HCT116 (cell line): ENCODE measurements around the gene SLC16A10. TPM values are rescaled to one million over a fixed set of nuclear protein-coding genes. Genes with fewer than 3 reads are reported as not detected.

Experiments
- ATAC-seq: fragments of 200-7000 bp; cut with Tn5 transposase; 2 replicates; pipeline ENCODE4 v1.9.1; 2020; ENCODE audit warnings: mild to moderate bottlenecking, moderate library complexity
- BruUV-seq: library from RNA; stranded (reverse); fragments of 400-500 nt; replicated peaks from 2 replicates; lab custom pipeline; 2021; lab: Mats Ljungman, UMichigan
- CTCF ChIA-PET: fragments of 300-600 bp; sonication (Branson Sonifier 250); formaldehyde crosslinking; loops from one replicate; lab custom pipeline; 2021; ENCODE audit warnings: antibody characterized with exemption; lab: Charles Lee
- POLR2A ChIA-PET: fragments of 300-600, 350-600 bp; sonication (Branson Sonifier 250); formaldehyde crosslinking; loops from one replicate; lab custom pipeline; 2021; ENCODE audit warnings: antibody characterized with exemption; lab: Charles Lee
- RAD21 ChIA-PET, 2 experiments: fragments of 300-600 bp; sonication (Branson Sonifier 250); formaldehyde crosslinking; loops; one replicate each; lab custom pipeline; 2023; ENCODE audit warnings: low total read pairs in 2 of 2; ENCODE audit not compliant: uncharacterized antibody in 2 of 2, unreplicated experiment in 2 of 2, low non-redundant PET in 1 of 2; lab: Charles Lee
- DNase-seq: peaks from one replicate; pipeline ENCODE4 v3.0.0-alpha.2; 2010; ENCODE audit warnings: low read depth, low spot score
- H2AFZ ChIP-seq: fragments of 200-600 bp; shearing (Covaris generic), sonication (generic); 2 replicates; pipeline ENCODE4 v1.6.1; 2017; ENCODE audit warnings: low read depth, mixed run types, mixed read lengths, antibody characterized with exemption, low read length; ENCODE audit not compliant: poor library complexity, severe bottlenecking
- H3K27ac ChIP-seq: 2 replicates; pipeline ENCODE4 v1.5.1; 2012; ENCODE audit warnings: low read depth, low read length
- H3K27me3 ChIP-seq: fragments of 200-600 bp; sonication (generic); 2 replicates; pipeline ENCODE4 v1.6.1; 2016; ENCODE audit warnings: mixed run types, low read length, mixed read lengths; ENCODE audit not compliant: insufficient read depth
- H3K36me3 ChIP-seq, 2 experiments: fragments of 200-500 bp in 1 of 2; fragments of 200-600 bp in 1 of 2; sonication (Bioruptor generic) in 1 of 2; sonication (generic) in 1 of 2; 2 replicates each; pipeline versions ENCODE4 v1.5.1 to v1.6.1; 2014 to 2016; ENCODE audit warnings: low read length in 2 of 2, inconsistent platforms in 1 of 2, mixed read lengths in 1 of 2, mixed run types in 1 of 2; ENCODE audit not compliant: insufficient read depth in 2 of 2, control insufficient read depth in 1 of 2
- H3K4me1 ChIP-seq, 2 experiments: fragments of 200-600 bp in 1 of 2; sonication (generic) in 1 of 2; 2 replicates each; pipeline versions ENCODE4 v1.5.1 to v1.6.1; 2012 to 2017; ENCODE audit warnings: low read length in 2 of 2, inconsistent platforms in 1 of 2, mild to moderate bottlenecking in 1 of 2, mixed read lengths in 1 of 2, mixed run types in 1 of 2, moderate library complexity in 1 of 2; ENCODE audit not compliant: insufficient read depth in 2 of 2, control insufficient read depth in 1 of 2
- H3K4me2 ChIP-seq: fragments of 200-600 bp; sonication (generic); 2 replicates; pipeline ENCODE4 v1.6.1; 2017; ENCODE audit warnings: mixed run types, low read length, mixed read lengths
- H3K4me3 ChIP-seq, 2 experiments: fragments of 200-600 bp in 1 of 2; sonication (generic) in 1 of 2; replicated peaks in 1 of 2; 2 replicates each; pipeline ENCODE4 v1.5.1; 2011 to 2016; ENCODE audit warnings: low read length in 2 of 2, control low read depth in 1 of 2, low read depth in 1 of 2, mild to moderate bottlenecking in 1 of 2, mixed read lengths in 1 of 2, mixed run types in 1 of 2
- H3K79me2 ChIP-seq: fragments of 200-600 bp; sonication (generic); 2 replicates; pipeline ENCODE4 v1.6.1; 2017; ENCODE audit warnings: mild to moderate bottlenecking, mixed run types, low read length, moderate library complexity, mixed read lengths; ENCODE audit not compliant: insufficient read depth
- H3K9ac ChIP-seq: fragments of 200-600 bp; sonication (generic); 2 replicates; pipeline ENCODE4 v1.6.1; 2016; ENCODE audit warnings: low read length, mixed read lengths
- H3K9me2 ChIP-seq: fragments of 200-600 bp; sonication (generic), shearing (Covaris generic); 2 replicates; pipeline ENCODE4 v1.6.1; 2017; ENCODE audit warnings: mixed run types, mild to moderate bottlenecking, moderate library complexity; ENCODE audit not compliant: insufficient read depth
- H3K9me3 ChIP-seq, 2 experiments: fragments of 200-500 bp in 1 of 2; fragments of 200-600 bp in 1 of 2; sonication (Bioruptor generic) in 1 of 2; sonication (generic) in 1 of 2; 2 replicates each; pipeline ENCODE4 v1.6.1; 2014 to 2017; ENCODE audit warnings: low read length in 2 of 2, mixed read lengths in 2 of 2, inconsistent platforms in 1 of 2, low read depth in 1 of 2, mild to moderate bottlenecking in 1 of 2, mixed run types in 1 of 2, moderate library complexity in 1 of 2; ENCODE audit not compliant: control insufficient read depth in 1 of 2, insufficient read depth in 1 of 2
- H4K20me1 ChIP-seq: fragments of 200-600 bp; sonication (generic), shearing (Covaris generic); 2 replicates; pipeline ENCODE4 v1.6.1; 2017; ENCODE audit warnings: mixed run types, mild to moderate bottlenecking, moderate library complexity; ENCODE audit not compliant: insufficient read depth
- ELF1 ChIP-seq: IDR thresholded peaks from 2 replicates; pipeline ENCODE4 v1.6.1; 2012; ENCODE audit warnings: low read depth, borderline replicate concordance
- REST ChIP-seq: IDR thresholded peaks from 2 replicates; pipeline ENCODE4 v1.6.1; 2012; ENCODE audit warnings: low read depth
- ZBTB33 ChIP-seq: IDR thresholded peaks from 2 replicates; pipeline ENCODE4 v1.6.1; 2011; ENCODE audit warnings: mild to moderate bottlenecking, low read length, moderate library complexity; ENCODE audit not compliant: insufficient replicate concordance; ENCODE audit errors: extremely low read depth
- intact Hi-C: fragments of 100-400 bp; cut with micrococcal nuclease; formaldehyde crosslinking; loops from 2 replicates; pipeline ENCODE4 v1.10.0; 2022
- total RNA-seq: library from RNA; stranded (reverse); gene quantifications from one replicate; pipeline ENCODE4 v1.2.1, GENCODE V29; 2021; ENCODE audit not compliant: unreplicated experiment

Gene SLC16A10
- total RNA-seq, 1 experiment from 2014 or later, result 8.3 TPM

GRCh38 chr6:111118826-111119225 is 31.5 kb downstream of the SLC16A10 start:
- no peak for ATAC-seq
- CTCF ChIA-PET, result no interaction called here
- Histone ChIP-seq H3K4me3 (no peak overlapping the region), H3K36me3 (no peaks in the 10 kb centered on the region), H2AFZ (no peak overlapping the region), H3K27ac (no peak overlapping the region), H3K27me3 (no peaks in the 10 kb centered on the region), H3K4me2 (no peak overlapping the region), H4K20me1 (no peaks in the 10 kb centered on the region), H3K9me2 (no peaks in the 10 kb centered on the region), H3K9me3 (no peaks in the 10 kb centered on the region), H3K79me2 (no peaks in the 10 kb centered on the region), H3K9ac (no peak overlapping the region), H3K4me1 (no peaks in the 10 kb centered on the region)
- TF ChIP-seq REST (no peak), ZBTB33 (no peak), ELF1 (no peak)
- DNase-seq, result no peak
- BruUV-seq, result no TSS peak
- POLR2A ChIA-PET, result no interaction called here
- RAD21 ChIA-PET, result no interaction called here
- intact Hi-C loops, result no loop called here
